Gastrocnemius medialis (tissue), 4 donors: ENCODE results near the gene AP1S2.

Experiments used
- POLR2A ChIP-seq, 2 donors: fragments of 450-650 bp; IDR thresholded peaks; one replicate each; pipeline ENCODE4 v1.6.1; 2017; ENCODE audit warnings: antibody characterized with exemption in 2 of 2, mild to moderate bottlenecking in 2 of 2, moderate library complexity in 2 of 2
- TF ChIP-seq, protein P1 (sequence below), 5 experiments: fragments of 450-650 bp in 3 of 5; fragments of 200-600 bp in 2 of 5; sonication (generic) in 2 of 5; IDR thresholded peaks in 4 of 5; conservative IDR thresholded peaks in 1 of 5; 1 replicate in 4 of 5; 2 replicates in 1 of 5; pipeline ENCODE4 v1.5.1; 2016 to 2019; ENCODE audit warnings: antibody characterized with exemption in 5 of 5, mild to moderate bottlenecking in 3 of 5, moderate library complexity in 3 of 5

GRCh38 chrX:15890463-15890862, 35.9 kb upstream of the AP1S2 start:
- TF ChIP-seq, protein P1, sequence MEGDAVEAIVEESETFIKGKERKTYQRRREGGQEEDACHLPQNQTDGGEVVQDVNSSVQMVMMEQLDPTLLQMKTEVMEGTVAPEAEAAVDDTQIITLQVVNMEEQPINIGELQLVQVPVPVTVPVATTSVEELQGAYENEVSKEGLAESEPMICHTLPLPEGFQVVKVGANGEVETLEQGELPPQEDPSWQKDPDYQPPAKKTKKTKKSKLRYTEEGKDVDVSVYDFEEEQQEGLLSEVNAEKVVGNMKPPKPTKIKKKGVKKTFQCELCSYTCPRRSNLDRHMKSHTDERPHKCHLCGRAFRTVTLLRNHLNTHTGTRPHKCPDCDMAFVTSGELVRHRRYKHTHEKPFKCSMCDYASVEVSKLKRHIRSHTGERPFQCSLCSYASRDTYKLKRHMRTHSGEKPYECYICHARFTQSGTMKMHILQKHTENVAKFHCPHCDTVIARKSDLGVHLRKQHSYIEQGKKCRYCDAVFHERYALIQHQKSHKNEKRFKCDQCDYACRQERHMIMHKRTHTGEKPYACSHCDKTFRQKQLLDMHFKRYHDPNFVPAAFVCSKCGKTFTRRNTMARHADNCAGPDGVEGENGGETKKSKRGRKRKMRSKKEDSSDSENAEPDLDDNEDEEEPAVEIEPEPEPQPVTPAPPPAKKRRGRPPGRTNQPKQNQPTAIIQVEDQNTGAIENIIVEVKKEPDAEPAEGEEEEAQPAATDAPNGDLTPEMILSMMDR (IDR thresholded peaks at IDR 0.05 in 4 of 5, conservative IDR thresholded peaks at IDR 0.05 in 1 of 5): no peak
- TF ChIP-seq POLR2A (IDR thresholded peaks at IDR 0.05): no peak
